ENCODE data around the gene MARK4.

DNA sequence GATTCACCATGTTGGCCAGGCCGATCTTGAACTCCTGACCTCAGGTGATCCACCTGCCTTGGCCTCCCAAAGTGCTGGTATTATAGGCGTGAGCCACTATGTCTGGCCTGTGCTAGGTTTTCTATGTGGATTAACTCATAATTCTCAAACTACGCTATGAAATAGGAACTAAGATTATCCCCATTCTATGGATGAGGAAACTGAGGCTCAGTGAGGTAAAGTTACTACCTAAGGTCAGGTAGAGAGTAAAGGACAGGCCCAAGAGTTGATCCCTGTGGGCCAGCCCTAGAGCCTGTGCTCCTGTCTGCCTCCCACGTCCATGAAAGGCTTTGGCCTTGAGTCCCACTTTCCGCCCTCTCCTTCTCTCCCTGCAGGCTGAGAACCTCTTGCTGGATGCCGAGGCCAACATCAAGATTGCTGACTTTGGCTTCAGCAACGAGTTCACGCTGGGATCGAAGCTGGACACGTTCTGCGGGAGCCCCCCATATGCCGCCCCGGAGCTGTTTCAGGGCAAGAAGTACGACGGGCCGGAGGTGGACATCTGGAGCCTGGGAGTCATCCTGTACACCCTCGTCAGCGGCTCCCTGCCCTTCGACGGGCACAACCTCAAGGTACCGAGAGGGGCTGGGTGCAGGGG, 20.1 kb downstream of the MARK4 start:
- TF ChIP-seq POLR2A (IDR thresholded peaks at IDR 0.05) = no peak
- TF ChIP-seq, protein P1, sequence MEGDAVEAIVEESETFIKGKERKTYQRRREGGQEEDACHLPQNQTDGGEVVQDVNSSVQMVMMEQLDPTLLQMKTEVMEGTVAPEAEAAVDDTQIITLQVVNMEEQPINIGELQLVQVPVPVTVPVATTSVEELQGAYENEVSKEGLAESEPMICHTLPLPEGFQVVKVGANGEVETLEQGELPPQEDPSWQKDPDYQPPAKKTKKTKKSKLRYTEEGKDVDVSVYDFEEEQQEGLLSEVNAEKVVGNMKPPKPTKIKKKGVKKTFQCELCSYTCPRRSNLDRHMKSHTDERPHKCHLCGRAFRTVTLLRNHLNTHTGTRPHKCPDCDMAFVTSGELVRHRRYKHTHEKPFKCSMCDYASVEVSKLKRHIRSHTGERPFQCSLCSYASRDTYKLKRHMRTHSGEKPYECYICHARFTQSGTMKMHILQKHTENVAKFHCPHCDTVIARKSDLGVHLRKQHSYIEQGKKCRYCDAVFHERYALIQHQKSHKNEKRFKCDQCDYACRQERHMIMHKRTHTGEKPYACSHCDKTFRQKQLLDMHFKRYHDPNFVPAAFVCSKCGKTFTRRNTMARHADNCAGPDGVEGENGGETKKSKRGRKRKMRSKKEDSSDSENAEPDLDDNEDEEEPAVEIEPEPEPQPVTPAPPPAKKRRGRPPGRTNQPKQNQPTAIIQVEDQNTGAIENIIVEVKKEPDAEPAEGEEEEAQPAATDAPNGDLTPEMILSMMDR (IDR thresholded peaks at IDR 0.05 in 4 of 5, conservative IDR thresholded peaks at IDR 0.05 in 1 of 5) = no peak
